IPS DF 6.9 (cell line): ENCODE results near the gene CAMTA1.

Experiments used
- DNase-seq: peaks from one replicate; pipeline ENCODE4 v3.0.0-alpha.2; 2013; ENCODE audit warnings: low read depth, low spot score
- H3K27ac ChIP-seq: one replicate; pipeline ENCODE4 v1.5.1; 2013; ENCODE audit warnings: low read length, control low read depth
- H3K27me3 ChIP-seq: 2 replicates; pipeline ENCODE4 v1.6.1; 2013; ENCODE audit warnings: mild to moderate bottlenecking, low read length; ENCODE audit not compliant: control insufficient read depth, insufficient read depth
- H3K36me3 ChIP-seq: 2 replicates; pipeline ENCODE4 v1.6.1; 2013; ENCODE audit warnings: low read length; ENCODE audit not compliant: control insufficient read depth, insufficient read depth
- H3K4me1 ChIP-seq: 2 replicates; pipeline ENCODE4 v1.6.1; 2013; ENCODE audit warnings: low read length; ENCODE audit not compliant: control insufficient read depth, insufficient read depth
- H3K4me3 ChIP-seq: 2 replicates; pipeline ENCODE4 v1.5.1; 2013; ENCODE audit warnings: mild to moderate bottlenecking, low read length
- H3K9me3 ChIP-seq: 2 replicates; pipeline ENCODE4 v1.6.1; 2013; ENCODE audit warnings: low read length, inconsistent platforms; ENCODE audit not compliant: control insufficient read depth, insufficient read depth
- WGBS: extraction: QIAGEN DNeasy Blood & Tissue Kit; methylation state at CpG from one replicate; pipeline ENCODE4 v1.1.7; 2013; ENCODE audit warnings: mixed read lengths, missing lambda C conversion rate; ENCODE audit not compliant: insufficient read length, insufficient coverage; 5-methylcytosine and 5-hydroxymethylcytosine counted together

Gene CAMTA1

DNA sequence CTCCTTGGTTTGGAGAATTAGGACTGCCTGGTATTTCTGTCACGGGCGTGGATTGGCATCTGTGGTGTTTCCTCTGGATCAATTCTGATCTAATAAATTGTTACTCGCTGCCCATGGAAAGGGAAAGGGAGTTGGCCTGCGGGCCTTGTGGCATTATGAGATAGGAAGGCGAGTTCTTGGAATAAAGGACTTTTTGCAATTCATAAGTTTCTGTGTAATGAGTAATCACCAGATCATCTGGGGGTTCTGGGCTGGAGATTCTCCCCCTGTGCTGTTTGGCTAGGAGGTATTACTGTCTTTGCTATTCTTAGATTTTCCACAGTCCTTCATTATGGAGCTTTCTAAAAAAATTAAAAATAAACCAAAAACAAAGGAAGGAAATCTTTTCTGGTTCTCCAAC, 315.9 kb downstream of the CAMTA1 start:
- no peak for DNase-seq
- no CpG with 5 or more reads among the region's 5 CpGs for WGBS
- H3K4me3 ChIP-seq = no peak overlapping the region

DNA sequence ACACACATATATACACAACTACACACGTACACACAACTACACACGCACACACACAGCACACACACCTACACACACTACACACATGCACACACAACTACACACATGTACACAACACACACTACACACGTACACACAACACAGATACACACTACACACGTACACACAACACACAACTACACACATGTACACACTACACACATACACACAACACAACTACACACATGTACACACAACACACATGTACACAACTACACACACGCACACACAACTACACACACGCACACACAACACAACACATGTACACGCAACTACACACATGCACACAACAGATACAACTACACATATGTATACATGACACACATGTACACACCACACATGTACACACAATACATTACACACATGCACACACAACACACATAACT, 318.1 kb downstream of the CAMTA1 start:
- no peak for DNase-seq
- no peaks in the 10 kb centered on the region for H3K36me3 ChIP-seq
- no peaks in the 10 kb centered on the region for H3K4me1 ChIP-seq
- H3K27ac ChIP-seq = no peak overlapping the region
- H3K27me3 ChIP-seq = no peaks in the 10 kb centered on the region
- WGBS = 100% methylated on average over 4 of the region's 7 CpGs
- no peaks in the 10 kb centered on the region for H3K9me3 ChIP-seq
- no peak overlapping the region for H3K4me3 ChIP-seq

More for the DNA sequence above, 315.9 kb downstream of the CAMTA1 start:
- no peaks in the 10 kb centered on the region for H3K27me3 ChIP-seq
- H3K27ac ChIP-seq = no peak overlapping the region
- H3K36me3 ChIP-seq = no peaks in the 10 kb centered on the region
- no peaks in the 10 kb centered on the region for H3K9me3 ChIP-seq
- no peaks in the 10 kb centered on the region for H3K4me1 ChIP-seq

DNA sequence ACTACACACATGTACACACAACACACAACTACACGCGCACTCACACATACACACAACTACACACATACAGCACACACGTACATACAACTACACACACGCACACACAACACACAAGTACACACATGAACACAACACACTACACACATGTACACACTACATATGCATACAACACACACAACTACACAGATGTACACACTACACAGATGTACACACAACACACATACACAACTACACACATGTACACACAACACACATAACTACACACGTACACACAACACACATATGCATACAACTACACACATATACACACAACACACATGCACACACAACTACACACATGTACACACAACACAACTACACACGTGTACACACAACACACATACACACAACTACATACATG, 318.6 kb downstream of the CAMTA1 start:
- Histone ChIP-seq H3K4me3 (no peak overlapping the region), H3K9me3 (no peaks in the 10 kb centered on the region), H3K27ac (no peak overlapping the region), H3K4me1 (no peaks in the 10 kb centered on the region), H3K27me3 (no peaks in the 10 kb centered on the region), H3K36me3 (no peaks in the 10 kb centered on the region)
- WGBS = 100% methylated on average over 5 of the region's 6 CpGs
- no peak for DNase-seq

DNA sequence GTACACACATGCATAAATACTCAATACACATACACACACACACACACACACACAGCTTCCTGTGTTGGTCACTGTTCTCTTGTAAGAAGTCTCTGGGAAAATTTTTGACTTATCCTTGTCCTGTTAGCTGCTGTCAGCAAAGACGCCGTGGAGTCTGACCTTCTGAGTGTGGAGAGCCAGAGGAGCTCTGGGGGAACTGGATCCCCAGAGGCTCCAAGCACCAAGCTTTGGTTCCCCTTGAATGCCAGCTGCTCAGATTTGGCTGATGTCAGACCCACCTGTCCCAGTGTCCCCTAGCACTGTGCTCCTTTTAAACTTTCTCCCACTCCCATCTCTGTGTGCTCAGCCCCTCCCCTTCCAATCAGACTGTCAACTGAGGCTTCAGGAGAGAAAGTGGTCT, 319.1 kb downstream of the CAMTA1 start:
- Histone ChIP-seq H3K4me3 (no peak overlapping the region), H3K4me1 (no peaks in the 10 kb centered on the region), H3K27ac (no peak overlapping the region), H3K27me3 (no peaks in the 10 kb centered on the region), H3K36me3 (no peaks in the 10 kb centered on the region), H3K9me3 (no peaks in the 10 kb centered on the region)
- WGBS = no CpG with 5 or more reads among the region's 2 CpGs
- DNase-seq = no peak

DNA sequence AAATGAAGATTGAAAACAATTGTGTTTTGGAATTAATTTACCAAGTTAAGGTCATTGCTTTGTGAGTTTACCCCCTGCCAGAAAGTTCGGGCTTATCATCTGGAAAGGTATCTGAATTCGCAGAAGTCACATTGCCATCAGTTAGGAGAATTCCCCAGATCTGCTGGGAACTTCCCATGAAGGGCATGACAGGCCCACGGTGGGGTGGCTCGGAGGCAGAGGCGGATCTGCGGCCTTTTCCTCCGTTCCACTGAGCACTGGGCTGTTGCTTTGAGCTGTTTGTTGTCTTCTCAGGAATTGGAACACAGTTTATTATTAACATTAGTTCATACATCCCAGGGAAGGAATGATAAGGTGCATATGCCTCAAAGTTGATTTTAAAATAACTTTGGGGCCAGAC, 320.0 kb downstream of the CAMTA1 start:
- no peak for DNase-seq
- H3K4me3 ChIP-seq = no peak overlapping the region
- H3K27ac ChIP-seq = no peak overlapping the region
- H3K27me3 ChIP-seq = no peaks in the 10 kb centered on the region
- no CpG with 5 or more reads among the region's 7 CpGs for WGBS
- H3K36me3 ChIP-seq = no peaks in the 10 kb centered on the region
- H3K9me3 ChIP-seq = no peaks in the 10 kb centered on the region
- H3K4me1 ChIP-seq = no peaks in the 10 kb centered on the region

DNA sequence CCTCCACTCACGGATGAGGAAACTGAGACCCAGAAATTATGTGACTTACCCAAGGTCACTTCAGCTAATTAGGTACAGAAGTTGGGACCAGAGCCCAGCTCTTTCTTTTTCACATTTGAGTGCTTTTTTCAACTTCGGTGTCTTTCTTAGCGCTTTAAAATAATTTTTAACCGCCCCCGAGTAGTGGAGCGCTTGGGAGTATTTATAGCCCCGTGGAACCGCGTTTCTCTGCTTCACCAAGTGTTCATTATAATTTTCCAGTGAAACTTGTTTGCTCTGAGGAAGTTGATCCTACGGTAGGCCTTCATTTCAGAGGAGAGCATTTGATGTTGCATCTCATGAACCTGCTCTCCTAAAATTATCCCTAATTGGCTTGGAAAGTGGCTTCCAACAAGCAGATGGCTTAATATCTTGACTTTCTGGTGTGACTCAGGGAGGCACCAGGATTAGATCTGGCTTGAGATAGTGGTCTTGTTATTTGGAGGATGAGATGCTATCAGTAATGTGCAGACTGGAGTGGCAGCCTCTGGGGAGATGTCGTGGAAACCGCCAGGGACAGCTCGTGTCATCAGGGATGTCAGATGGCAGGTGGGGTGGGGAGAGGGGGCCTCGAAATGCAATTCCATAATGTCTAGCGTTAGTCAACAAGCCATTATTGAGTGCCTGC, 321.3 kb downstream of the CAMTA1 start:
- Histone ChIP-seq H3K4me1 (no peaks in the 10 kb centered on the region), H3K36me3 (no peaks in the 10 kb centered on the region)
- WGBS = no CpG with 5 or more reads among the region's 15 CpGs

DNA sequence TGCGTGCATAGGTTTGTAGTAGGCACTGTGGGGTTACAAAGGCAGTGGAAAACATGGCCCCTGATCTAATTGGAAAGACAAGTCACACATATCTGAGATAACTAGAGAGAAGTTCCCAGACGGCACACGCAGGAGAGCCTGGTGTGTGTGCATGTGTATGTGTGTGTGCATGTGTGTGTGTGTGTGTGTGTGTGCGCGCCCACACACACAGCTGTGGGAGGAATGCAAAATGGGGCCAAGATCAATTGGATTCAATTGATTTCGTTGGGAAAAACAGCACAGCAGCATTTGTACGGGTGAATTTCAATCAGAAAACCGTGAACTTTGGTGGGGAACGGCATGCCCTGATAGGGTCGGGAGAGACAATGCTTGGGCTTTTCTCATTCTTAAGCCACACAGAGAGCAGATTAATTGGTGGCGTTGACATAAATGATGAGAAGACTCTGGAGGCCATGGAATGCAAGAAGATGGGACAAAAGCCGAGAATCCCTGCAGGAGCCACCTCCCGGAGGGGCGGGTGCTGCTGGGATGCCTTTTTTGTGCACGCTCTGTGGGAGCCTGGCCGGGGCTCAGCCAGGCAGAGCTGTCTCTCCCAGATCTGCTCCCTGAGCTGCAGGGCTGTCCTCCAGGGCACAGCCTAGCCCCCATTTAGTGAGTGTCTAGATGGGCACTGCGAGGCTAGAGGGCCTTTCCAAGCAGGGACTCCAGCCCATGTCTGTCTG, 322.0 kb downstream of the CAMTA1 start:
- no peak for DNase-seq
- Histone ChIP-seq H3K27ac (no peak overlapping the region), H3K4me1 (no peaks in the 10 kb centered on the region), H3K36me3 (no peaks in the 10 kb centered on the region), H3K27me3 (no peaks in the 10 kb centered on the region), H3K9me3 (no peaks in the 10 kb centered on the region), H3K4me3 (no peak overlapping the region)
- WGBS = no CpG with 5 or more reads among the region's 17 CpGs

More for the DNA sequence above, 321.3 kb downstream of the CAMTA1 start:
- Histone ChIP-seq H3K27ac (no peak overlapping the region), H3K9me3 (no peaks in the 10 kb centered on the region), H3K4me3 (no peak overlapping the region), H3K27me3 (no peaks in the 10 kb centered on the region)
- no peak for DNase-seq

DNA sequence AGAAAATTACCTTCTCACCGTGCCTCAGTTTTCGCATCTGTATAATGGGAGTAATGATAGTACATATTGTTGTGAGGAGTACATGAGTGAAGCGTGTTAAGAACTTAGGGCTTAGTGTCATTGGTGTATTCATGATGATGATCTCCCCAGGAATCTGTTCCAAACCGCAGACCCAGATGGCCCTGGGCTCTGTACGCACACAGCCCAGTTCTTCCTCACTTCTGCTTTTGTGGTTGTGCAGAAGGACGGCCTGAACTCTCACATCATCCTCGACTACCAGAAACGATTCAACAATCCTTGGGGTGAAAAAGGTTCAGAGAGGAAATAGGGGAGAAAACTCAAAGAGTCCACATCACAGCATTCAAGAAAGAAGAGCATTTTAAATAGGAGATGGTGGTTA, 323.0 kb downstream of the CAMTA1 start:
- Histone ChIP-seq H3K4me3 (no peak overlapping the region), H3K36me3 (no peaks in the 10 kb centered on the region), H3K27ac (no peak overlapping the region), H3K27me3 (no peaks in the 10 kb centered on the region), H3K4me1 (no peaks in the 10 kb centered on the region), H3K9me3 (no peaks in the 10 kb centered on the region)
- WGBS = no CpG with 5 or more reads among the region's 8 CpGs
- DNase-seq = no peak

DNA sequence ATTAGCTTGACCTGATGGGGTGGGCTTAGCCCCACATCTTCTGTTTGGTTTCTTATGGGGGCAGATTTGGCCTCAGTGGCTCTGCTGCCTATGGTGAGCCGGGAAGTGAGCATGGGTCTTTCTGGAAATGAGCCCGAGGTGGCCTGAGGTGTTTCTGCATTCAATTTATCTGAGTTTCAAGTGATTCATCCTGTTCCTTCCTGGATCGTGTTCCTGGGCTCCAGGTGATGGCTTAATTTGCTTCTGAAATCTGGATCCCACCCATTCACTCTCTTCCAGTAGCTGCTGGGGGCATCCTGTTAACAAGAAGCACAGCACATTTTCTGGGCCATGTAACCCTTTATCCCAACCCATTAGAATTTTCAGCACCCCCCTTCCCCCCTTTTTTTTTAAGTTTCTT, 324.6 kb downstream of the CAMTA1 start:
- WGBS = no CpG with 5 or more reads among the region's 3 CpGs
- no peaks in the 10 kb centered on the region for H3K9me3 ChIP-seq
- no peak overlapping the region for H3K27ac ChIP-seq
- no peaks in the 10 kb centered on the region for H3K27me3 ChIP-seq
- H3K36me3 ChIP-seq = no peaks in the 10 kb centered on the region
- no peak for DNase-seq
- H3K4me1 ChIP-seq = no peaks in the 10 kb centered on the region
- H3K4me3 ChIP-seq = no peak overlapping the region

DNA sequence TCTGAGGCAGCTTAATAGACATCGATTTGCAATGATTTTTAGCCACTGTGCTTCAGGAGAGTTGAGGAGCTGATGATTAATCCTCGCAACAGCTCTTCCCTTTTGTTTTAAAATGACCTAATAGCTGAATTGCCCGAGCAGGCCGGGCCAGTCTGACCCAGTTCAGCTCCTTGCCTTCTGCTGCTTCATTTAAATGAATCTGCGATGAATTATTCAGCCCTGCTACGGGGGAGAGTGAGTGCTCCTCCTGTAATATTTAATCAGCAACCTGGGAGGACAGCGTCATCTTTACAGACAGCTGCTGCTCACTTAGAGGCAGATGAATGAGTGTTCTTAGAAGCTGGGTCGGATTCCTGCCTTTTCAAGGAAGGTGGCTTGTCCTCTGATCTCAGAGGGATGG, 325.1 kb downstream of the CAMTA1 start:
- Histone ChIP-seq H3K9me3 (no peaks in the 10 kb centered on the region), H3K36me3 (no peaks in the 10 kb centered on the region), H3K27me3 (no peaks in the 10 kb centered on the region), H3K27ac (no peak overlapping the region), H3K4me1 (no peaks in the 10 kb centered on the region), H3K4me3 (no peak overlapping the region)
- WGBS = no CpG with 5 or more reads among the region's 8 CpGs
- DNase-seq = no peak

DNA sequence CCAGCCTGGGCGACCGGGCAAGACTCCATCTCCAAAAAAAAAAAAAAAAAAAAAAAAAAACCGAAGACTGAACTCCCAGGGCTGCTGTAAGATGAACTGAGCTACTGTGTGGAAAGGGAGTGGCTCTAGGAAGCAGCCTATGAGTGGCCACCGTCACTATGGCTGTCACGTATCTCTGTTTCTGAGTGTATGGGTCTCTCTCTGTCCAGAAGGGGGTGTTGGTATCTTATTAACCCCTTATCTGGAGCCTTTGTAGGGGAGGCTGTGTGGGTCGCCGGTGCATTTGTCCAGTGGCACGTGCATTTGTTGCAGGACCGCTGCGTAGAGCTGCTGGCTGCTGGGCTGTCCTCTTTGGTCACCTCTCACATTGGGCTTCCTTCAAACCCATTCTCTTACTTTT, 326.6 kb downstream of the CAMTA1 start:
- Histone ChIP-seq H3K9me3 (no peaks in the 10 kb centered on the region), H3K4me3 (no peak overlapping the region), H3K4me1 (no peaks in the 10 kb centered on the region), H3K36me3 (no peaks in the 10 kb centered on the region), H3K27me3 (no peaks in the 10 kb centered on the region), H3K27ac (no peak overlapping the region)
- WGBS = no CpG with 5 or more reads among the region's 10 CpGs
- DNase-seq = no peak
